Superior temporal gyrus (tissue), 1 donor: Measurements from ENCODE around the gene ID2.

Source experiments
- DNase-seq: peaks from one replicate; pipeline ENCODE4 v3.0.0-alpha.2; 2016; ENCODE audit errors: extremely low spot score

ID2 gene

GRCh38 chr2:8681786-8682692 lies at the start of gene ID2:
Gene ID2 (plus strand): TSS chr2:8682056. CDS start chr2:8682166, 110 bp downstream.
- peak; percentile 99 for DNase-seq

- no peak for DNase-seq
These were observed 49.1 kb upstream of the ID2 start for GRCh38 chr2:8632755-8633154.

DNA sequence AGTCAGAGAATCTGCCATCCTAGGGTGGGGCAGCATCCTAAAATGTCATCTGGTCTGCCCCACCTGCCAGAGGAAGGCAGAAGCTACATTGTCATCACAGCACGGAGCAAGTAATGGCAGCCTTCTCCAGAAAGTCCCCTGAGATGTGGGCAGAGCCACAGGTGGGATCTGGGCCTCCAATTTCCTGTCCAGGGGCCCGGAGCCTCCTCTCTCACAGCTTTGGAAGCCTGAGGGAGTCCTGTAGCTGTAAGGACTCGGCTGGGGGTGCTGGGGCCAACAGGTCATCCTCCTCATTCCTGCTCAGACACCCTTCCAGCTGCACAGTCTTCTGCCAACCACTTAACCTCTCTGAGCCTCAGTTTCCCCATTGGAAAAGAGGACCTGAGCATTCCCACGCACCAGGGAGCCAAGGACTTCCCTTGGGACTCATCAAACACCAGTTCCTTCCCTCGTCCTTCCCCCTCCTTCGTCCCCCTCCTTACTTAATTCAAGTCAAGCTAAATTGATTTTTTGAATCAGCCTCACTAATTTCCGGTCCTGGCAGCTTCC lies 48.6 kb upstream of the ID2 start:
- DNase-seq = no peak

DNA sequence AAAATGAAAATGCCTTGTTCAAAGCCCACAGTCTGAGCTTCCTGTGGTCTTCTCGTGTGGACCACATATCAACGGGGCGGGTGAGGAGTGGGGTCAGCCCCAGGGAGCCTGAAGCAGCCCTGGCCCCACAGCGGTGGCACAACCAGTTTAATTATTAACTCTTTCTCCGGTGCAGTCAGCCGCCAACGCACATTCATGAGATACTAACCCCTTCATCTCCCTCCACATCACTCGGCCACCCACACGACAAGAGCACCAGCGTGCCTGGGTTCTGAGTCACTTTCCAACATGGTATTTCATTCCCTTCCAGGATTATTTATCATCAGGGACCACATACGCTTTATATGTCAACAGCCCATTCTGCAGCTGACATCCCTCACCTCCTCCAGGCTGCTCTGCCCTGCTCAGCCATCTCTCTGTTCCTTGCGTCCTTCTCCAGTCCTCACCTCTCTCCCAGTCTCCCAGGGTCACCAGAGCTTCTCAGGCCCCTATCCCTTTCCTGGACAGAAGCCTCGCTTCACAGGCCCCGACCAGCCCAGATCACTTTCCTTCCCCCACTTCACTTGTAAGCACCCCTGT lies 48.0 kb upstream of the ID2 start:
- no peak for DNase-seq

DNA sequence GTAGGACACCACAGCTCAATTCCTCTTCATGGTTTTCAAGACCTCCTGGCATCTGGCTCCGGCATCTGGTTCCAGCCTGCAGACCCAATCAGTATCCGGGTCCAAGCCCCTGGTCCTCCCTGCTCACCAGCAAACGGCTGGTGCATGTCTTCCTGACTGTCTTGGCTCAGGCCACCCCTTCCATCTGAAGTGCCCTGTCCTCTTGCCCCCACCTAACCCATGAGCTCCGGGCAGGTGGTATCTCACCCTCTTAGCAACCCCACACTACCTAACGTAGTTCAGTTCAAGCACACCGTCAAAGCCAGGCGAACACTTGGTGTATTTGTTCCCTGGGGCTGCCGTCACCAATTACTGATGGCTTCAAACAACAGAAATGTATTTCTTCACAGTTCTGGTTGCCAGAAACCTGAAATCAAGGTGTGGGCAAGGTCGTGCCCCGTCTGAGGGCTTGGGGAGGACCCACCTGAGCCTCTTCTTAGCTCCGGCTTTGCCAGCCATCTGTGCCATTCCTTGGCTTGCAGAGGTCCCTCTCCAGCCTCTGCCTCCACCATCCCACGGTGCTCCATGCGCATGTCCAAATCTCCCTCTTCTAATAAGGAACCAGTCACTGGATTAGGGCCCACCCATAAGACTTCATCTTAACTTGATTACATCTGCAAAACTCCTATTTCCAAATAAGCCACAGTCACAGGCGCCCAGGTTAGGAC lies 47.2 kb upstream of the ID2 start:
- DNase-seq = no peak

GRCh38 chr2:8636041-8636491 lies 45.8 kb upstream of the ID2 start:
- no peak for DNase-seq

- DNase-seq = no peak
These were observed 44.9 kb upstream of the ID2 start for GRCh38 chr2:8636721-8637636.

DNA sequence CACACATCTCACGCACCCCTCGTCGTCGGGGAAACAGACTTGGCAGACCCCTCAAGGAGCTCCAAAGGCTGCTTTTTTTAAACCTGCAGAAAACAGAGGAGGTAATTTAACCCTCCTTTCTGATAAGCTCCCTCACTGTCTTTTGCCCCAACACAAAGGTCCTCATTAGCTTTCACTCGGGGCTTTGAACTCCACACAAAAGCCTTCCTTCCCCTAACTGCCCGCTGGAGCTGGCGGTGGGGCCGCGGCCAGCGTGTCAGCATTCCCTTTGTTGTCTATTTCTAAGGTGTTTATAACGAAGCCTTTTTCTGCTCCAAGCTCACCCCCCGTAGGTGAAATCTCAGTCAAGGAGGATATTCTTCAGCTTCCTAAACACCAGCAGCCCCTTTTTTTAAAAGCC lies 43.5 kb upstream of the ID2 start:
- DNase-seq = no peak

DNA sequence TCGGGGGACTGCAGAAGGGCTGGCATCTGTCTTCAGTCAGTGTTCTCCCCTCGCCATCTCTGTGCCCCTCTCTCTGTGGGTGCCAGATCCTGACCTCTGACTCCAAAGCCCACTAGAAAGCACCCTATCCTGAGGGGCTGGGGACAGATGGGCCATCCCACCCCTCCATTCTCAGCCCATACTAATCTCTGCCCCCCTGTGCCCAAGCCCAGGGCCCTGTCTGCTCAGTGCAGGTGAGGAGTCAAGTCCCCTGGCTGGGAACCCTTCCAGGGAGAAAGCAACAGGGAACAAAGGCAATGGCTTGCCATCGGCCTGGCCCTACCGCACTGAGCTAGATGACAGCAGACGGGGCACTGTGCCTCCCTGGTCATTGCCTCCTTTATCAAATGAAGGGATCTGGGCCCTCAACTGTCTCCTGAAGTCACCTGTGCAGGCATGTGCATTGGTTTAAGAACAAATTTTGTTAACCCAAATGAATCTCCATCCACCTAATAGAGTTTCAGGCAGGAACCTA lies 42.7 kb upstream of the ID2 start:
- DNase-seq = no peak

DNA sequence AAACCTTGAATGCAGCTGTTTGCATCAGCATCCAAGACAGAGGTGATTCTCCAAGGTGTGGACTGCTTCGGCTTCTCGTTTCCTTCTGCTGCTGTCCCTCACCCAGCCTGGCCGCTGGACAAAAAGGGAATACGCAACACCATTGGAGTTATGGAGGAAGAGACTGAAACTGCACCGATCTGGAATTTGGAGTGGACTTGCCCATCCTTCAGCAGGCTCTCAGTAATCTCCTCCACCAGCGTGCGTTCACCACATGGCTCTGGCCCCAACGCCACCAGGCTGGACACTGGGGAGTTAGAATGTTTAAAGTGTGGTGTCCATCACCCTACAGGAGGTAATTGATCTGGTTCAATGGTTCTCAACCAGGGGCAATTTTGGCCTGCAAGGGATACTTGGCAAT lies 41.4 kb upstream of the ID2 start:
- DNase-seq = no peak

- DNase-seq = no peak
These were observed 40.4 kb upstream of the ID2 start for GRCh38 chr2:8641301-8641965.

- no peak for DNase-seq
These were observed 39.3 kb upstream of the ID2 start for GRCh38 chr2:8642366-8643068.

DNA sequence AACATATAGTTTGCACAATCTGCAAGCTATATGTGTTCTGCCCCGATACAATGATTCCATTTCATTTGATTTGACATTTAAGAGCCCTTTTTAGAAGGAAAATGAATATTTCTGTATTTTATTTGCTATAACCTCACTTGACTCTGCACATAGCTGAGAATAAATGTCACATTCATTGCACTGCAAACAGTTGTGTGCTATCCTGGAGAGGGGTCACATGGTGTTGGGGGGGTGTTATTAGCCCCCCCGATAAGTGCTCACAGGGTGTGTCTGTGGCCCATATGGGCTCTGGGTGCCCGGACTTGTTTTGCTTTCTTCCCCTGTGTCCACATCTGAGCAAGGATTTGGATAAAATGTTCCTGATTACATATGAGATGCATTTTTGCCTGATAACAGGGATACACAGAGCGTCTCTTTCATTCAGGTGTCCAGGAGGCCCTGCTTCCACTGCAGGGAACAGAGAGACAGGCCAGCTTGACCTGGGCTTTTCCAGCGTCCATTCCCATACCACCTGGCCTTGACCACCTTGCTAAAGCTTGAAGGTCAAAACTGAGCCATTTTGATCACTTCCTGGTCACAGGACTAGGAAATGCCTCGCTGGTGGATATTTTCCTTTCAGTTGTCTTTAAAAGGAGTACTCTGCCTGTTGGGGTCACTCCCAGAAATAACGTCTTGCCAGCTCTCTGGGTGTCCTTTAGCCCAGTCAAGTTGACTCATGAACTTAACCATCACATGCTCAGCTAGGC lies 38.4 kb upstream of the ID2 start:
- DNase-seq = no peak

GRCh38 chr2:8643996-8644356 lies 37.9 kb upstream of the ID2 start:
- DNase-seq = no peak

GRCh38 chr2:8644605-8645175 lies 37.2 kb upstream of the ID2 start:
- DNase-seq = no peak

- DNase-seq = no peak
These were observed 36.6 kb upstream of the ID2 start for GRCh38 chr2:8645176-8645831.

- no peak for DNase-seq
These were observed 35.0 kb upstream of the ID2 start for GRCh38 chr2:8646731-8647461.

DNA sequence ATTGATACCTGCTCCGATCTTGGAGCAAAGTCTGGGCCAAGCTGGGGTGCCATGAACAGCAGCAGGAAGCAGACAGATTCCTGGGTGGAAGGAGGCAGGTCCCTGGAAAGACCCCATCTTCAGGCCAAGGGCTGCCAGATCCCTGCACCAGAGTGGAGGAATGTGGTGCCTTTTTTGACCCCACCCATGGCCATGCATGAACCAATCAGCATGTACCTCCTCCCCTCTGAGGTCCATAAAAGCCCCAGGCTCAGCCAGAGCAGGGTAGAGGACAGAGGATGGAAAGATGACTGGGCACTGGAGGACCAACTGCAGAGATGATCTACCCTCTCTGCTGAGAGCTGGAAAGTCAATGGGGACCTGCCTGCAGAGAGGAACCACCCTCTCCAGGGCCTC lies 34.4 kb upstream of the ID2 start:
- no peak for DNase-seq
